Heart right ventricle (tissue), 16 donors: ENCODE data around the gene CRMP1. TPM values are rescaled to one million over a fixed set of nuclear protein-coding genes. Genes with fewer than 3 reads are reported as not detected.

Experiments used
- ATAC-seq, 8 donors: fragments of 200-7000 bp; cut with Tn5 transposase; one replicate each; pipeline ENCODE4 v1.9.1; 2020; ENCODE audit warnings: mild to moderate bottlenecking in 8 of 8, moderate library complexity in 8 of 8, moderate number of reproducible peaks in 1 of 8
- DNase-seq, 2 donors: peaks; one replicate each; pipeline ENCODE4 v3.0.0-alpha.2; 2020
- H3K27ac ChIP-seq, 10 donors: fragments of 200-600 bp; sonication (generic) in 2 of 10; one replicate each; pipeline versions ENCODE4 v1.5.0 to v1.8.0; 2020 to 2022; ENCODE audit warnings: mild to moderate bottlenecking in 3 of 10
- H3K27me3 ChIP-seq, 7 donors: fragments of 200-600 bp; one replicate each; pipeline ENCODE4 v1.8.0; 2021 to 2022; ENCODE audit warnings: mild to moderate bottlenecking in 2 of 7
- H3K36me3 ChIP-seq, 9 donors: fragments of 200-600 bp; sonication (generic) in 1 of 9; one replicate each; pipeline versions ENCODE4 v1.5.0 to v1.8.0; 2020 to 2022; ENCODE audit warnings: mild to moderate bottlenecking in 2 of 9
- H3K4me1 ChIP-seq, 9 donors: fragments of 200-600 bp; sonication (generic) in 1 of 9; one replicate each; pipeline versions ENCODE4 v1.5.0 to v1.8.0; 2020 to 2022; ENCODE audit warnings: mild to moderate bottlenecking in 4 of 9
- H3K4me3 ChIP-seq, 10 donors: fragments of 200-600 bp; sonication (generic) in 2 of 10; one replicate each; pipeline versions ENCODE4 v1.5.0 to v1.8.0; 2020 to 2022; ENCODE audit warnings: mild to moderate bottlenecking in 7 of 10, moderate library complexity in 2 of 10
- H3K9me3 ChIP-seq, 11 donors: fragments of 200-600 bp in 10 of 11; sonication (generic) in 2 of 11; one replicate each; pipeline versions ENCODE4 v1.5.0 to v1.8.0; 2013 to 2022; ENCODE audit warnings: mild to moderate bottlenecking in 2 of 11, control low read depth in 1 of 11, moderate library complexity in 1 of 11
- WGBS, 2 donors: extraction: QIAGEN DNeasy Blood & Tissue Kit; methylation state at CpG; one replicate each; pipeline ENCODE4 v1.1.7; 2013; ENCODE audit warnings: inconsistent platforms in 1 of 2; 5-methylcytosine and 5-hydroxymethylcytosine counted together
- intact Hi-C, 10 donors: fragments of 100-400 bp; cut with DNase I; formaldehyde crosslinking; loops; one replicate each; pipeline versions ENCODE4 v1.11.1 to v1.14.2; 2022
- microRNA-seq, 2 donors: library from miRNA; unstranded; fragments of <30 nt; microRNA quantifications; one replicate each; pipeline ENCODE4 v1.2.0, GENCODE V29; 2021
- polyA plus RNA-seq, 2 donors: library from polyadenylated mRNA; stranded (reverse); fragments of 200-250 nt; gene quantifications; one replicate each; pipeline ENCODE4 v1.2.3, GENCODE V29; 2013
- total RNA-seq, 10 donors: library from RNA; stranded (reverse); fragmentation: NEBNext Ultra II Directional in 3 of 10; extraction: Animal tissue kit (Norgen Biotek cat#: 25700) in 3 of 10; gene quantifications; one replicate each; pipeline versions ENCODE4 v1.2.1 to v1.2.4, GENCODE V29; 2021 to 2023
- TF ChIP-seq, protein P1 (sequence below), 9 donors: fragments of 200-600 bp; sonication (generic) in 2 of 9; IDR thresholded peaks; one replicate each; pipeline versions ENCODE4 v1.5.0 to v1.8.0; 2021 to 2022; ENCODE audit warnings: antibody characterized with exemption in 9 of 9, mild to moderate bottlenecking in 5 of 9, moderate library complexity in 1 of 9
- donor health status: Arrhythmogenic right ventricular cardiomyopathy.
- donor health status: ischemic (EF 13 %, LVEDD 7.1; RV severe dilation, severe dysfunction).
- donor health status: healthy with polysubstance abuse.
- donor health status: DM: no; HTN: yes; CAD: no.
- donor health status: DM: no; HTN: no; CAD: no.
- donor health status: ischemic (EF 25% LVEDD 6.9; RV normal size, moderate dysfunction).
- donor health status: ischemic (EF 25% LVEDD 5.7; RV mildly dilated, moderate dysfunction).
- donor health status: healthy.
- donor health status: DM: yes; HTN: yes; CAD: no.
- donor health status: Ischemic cardiomyopathy.
- donor health status: ischemic (EF 35%, LVEDD 5.7; RV mildly dilated, moderate dysfunction).
- donor health status: nonischemic (EF 11% LVEDD 7.7; RV severe dilation, severe dysfunction).
- donor health status: DM: yes; HTN: yes; CAD: no.
- donor health status: PGD.
- donor health status: ischemic (EF 29% LVEDD 5.4; RV normal size, mild dysfunction).
- donor health status: nonischemic (EF 23%, LVEDD 6.1; RV moderate dilation, normal function).

The CRMP1 gene
- total and polyA plus RNA-seq, 12 donors: 0.40 to 2.3 (median 0.95) TPM

DNA sequence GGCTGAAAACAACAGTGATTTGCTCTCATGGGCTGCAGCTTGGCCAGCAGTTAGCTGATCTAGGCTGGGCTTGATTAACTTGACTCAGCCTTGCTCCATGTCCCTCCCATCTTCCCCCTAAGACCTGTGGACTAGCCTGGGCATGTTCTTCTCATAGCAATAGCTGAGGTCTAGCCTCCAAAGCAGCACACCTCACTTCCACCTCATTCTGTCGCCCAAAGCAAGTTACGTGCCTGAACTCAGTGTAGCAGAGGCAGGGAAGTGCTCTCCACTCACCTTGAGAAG is 119.7 kb downstream of the CRMP1 start:
- TF ChIP-seq, protein P1, sequence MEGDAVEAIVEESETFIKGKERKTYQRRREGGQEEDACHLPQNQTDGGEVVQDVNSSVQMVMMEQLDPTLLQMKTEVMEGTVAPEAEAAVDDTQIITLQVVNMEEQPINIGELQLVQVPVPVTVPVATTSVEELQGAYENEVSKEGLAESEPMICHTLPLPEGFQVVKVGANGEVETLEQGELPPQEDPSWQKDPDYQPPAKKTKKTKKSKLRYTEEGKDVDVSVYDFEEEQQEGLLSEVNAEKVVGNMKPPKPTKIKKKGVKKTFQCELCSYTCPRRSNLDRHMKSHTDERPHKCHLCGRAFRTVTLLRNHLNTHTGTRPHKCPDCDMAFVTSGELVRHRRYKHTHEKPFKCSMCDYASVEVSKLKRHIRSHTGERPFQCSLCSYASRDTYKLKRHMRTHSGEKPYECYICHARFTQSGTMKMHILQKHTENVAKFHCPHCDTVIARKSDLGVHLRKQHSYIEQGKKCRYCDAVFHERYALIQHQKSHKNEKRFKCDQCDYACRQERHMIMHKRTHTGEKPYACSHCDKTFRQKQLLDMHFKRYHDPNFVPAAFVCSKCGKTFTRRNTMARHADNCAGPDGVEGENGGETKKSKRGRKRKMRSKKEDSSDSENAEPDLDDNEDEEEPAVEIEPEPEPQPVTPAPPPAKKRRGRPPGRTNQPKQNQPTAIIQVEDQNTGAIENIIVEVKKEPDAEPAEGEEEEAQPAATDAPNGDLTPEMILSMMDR (IDR thresholded peaks at IDR 0.05): no peak
- no peak for ATAC-seq

DNA sequence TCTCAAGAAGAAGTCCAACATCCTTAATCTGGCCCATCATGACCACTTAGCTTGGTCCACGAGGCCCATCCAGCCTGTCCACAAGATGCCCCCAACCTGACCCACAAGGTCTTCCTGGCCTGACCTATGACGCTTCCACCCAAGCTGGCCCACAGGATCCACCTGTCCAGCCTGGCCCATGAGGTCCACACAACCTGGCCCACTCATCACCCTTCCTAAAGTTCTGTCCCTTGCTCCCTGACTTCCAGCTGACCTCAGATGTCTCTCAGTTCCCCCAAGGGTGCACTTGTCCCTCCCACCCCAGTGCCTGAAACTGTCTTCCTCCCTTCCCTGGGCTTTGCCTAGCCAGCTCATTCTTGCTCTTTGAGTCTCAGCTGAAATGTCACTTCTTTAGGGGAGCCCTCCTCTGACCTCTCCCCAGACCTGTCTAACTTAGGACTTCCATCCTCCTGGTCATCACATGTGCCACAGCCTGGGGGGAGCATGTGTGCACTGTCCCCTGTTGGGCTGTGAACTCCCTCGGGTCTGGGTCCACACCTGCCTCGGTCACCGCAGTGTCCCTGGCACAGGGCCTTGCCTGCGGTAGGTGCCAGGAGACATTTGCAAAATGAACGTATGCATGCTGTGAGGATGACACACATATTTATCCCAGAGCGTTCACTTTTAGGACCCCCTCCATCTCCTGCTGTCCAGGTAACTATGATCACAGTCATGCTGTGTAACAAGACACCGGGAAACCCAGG is 120.2 kb downstream of the CRMP1 start:
- no peak for ATAC-seq
- Histone ChIP-seq H3K36me3 (peaks cover 0 to 16% (median 0%) of the 10 kb centered on the region in 9 donors), H3K27ac (no peak overlapping the region), H3K4me3 (no peak overlapping the region), H3K9me3 (peaks cover 0 to 29% (median 15%) of the 10 kb centered on the region in 11 donors), H3K4me1 (no peaks in the 10 kb centered on the region), H3K27me3 (no peaks in the 10 kb centered on the region)
- intact Hi-C loops: no loop called here
- WGBS, 2 donors: 89 to 91% methylated on average over 9 of the region's 9 CpGs
- no peak for DNase-seq
- TF ChIP-seq, protein P1 (IDR thresholded peaks at IDR 0.05): no peak

More for the DNA sequence above, 119.7 kb downstream of the CRMP1 start:
- WGBS, 2 donors: 92 to 93% methylated on average over 2 of the region's 2 CpGs
- Histone ChIP-seq H3K27me3 (no peaks in the 10 kb centered on the region), H3K9me3 (peaks cover 0 to 30% (median 15%) of the 10 kb centered on the region in 11 donors), H3K36me3 (peaks cover 0 to 16% (median 0%) of the 10 kb centered on the region in 9 donors), H3K27ac (no peak overlapping the region), H3K4me1 (no peaks in the 10 kb centered on the region), H3K4me3 (no peak overlapping the region)
- intact Hi-C loops: no loop called here
- DNase-seq: no peak

Small RNAs within 50 kb of the gene (microRNA-seq; reads per million reads assigned to microRNA genes)
- gene MIR378D1: 0.60 to 2.0 reads per million in 2 donors

Other genes starting within 250 kb of the CRMP1 start
- gene EVC2, start 184.5 kb downstream of the CRMP1 start, total RNA-seq: 1 to 10 TPM in 2 of 10 donors, under 1 TPM in 8; 0.47 to 1.2 (median 0.90) TPM
- 1 to 10 TPM in 1 of 2 donors, under 1 TPM in 1; 0.87 to 1.5 TPM for gene EVC2, start 184.5 kb downstream of the CRMP1 start, polyA plus RNA-seq
- 1 to 10 TPM; 3.3 to 7.5 (median 5.0) TPM for gene EVC, start 181.9 kb downstream of the CRMP1 start, total RNA-seq
- 1 to 10 TPM in 1 of 2 donors, under 1 TPM in 1; 0.97 to 3.0 TPM for gene EVC, start 181.9 kb downstream of the CRMP1 start, polyA plus RNA-seq
- under 1 TPM in 1 of 10 donors, not detected in 9; 0.05 TPM for gene C4orf50, start 125.3 kb upstream of the CRMP1 start, total RNA-seq
- not detected for gene C4orf50, start 125.3 kb upstream of the CRMP1 start, polyA plus RNA-seq